Skeletal muscle tissue (tissue), 4 donors: ENCODE measurements around the gene RPF1. TPM values are rescaled to one million over a fixed set of nuclear protein-coding genes. Genes with fewer than 3 reads are reported as not detected.

Experiments
- H3K27ac ChIP-seq: one replicate; pipeline ENCODE4 v1.7.0; 2013; ENCODE audit warnings: mild to moderate bottlenecking, low read depth, low read length, inconsistent platforms
- H3K27me3 ChIP-seq, 3 donors: one replicate each; pipeline ENCODE4 v1.7.0; 2013; ENCODE audit warnings: low read length in 3 of 3; ENCODE audit not compliant: control insufficient read depth in 3 of 3, insufficient read depth in 3 of 3
- H3K36me3 ChIP-seq, 3 donors: one replicate each; pipeline ENCODE4 v1.7.0; 2013; ENCODE audit warnings: low read length in 3 of 3; ENCODE audit not compliant: control insufficient read depth in 3 of 3, insufficient read depth in 3 of 3
- H3K4me1 ChIP-seq, 3 donors: one replicate each; pipeline ENCODE4 v1.7.0; 2013; ENCODE audit warnings: low read length in 3 of 3, mild to moderate bottlenecking in 3 of 3; ENCODE audit not compliant: control insufficient read depth in 3 of 3, insufficient read depth in 3 of 3
- H3K4me3 ChIP-seq, 3 donors: one replicate each; pipeline ENCODE4 v1.7.0; 2013; ENCODE audit warnings: low read length in 3 of 3
- H3K9ac ChIP-seq, 3 donors: one replicate each; pipeline ENCODE4 v1.7.0; 2013; ENCODE audit warnings: low read length in 3 of 3, mild to moderate bottlenecking in 3 of 3, moderate library complexity in 2 of 3, low read depth in 1 of 3
- H3K9me3 ChIP-seq, 3 donors: one replicate each; pipeline ENCODE4 v1.7.0; 2013; ENCODE audit warnings: low read length in 3 of 3; ENCODE audit not compliant: control insufficient read depth in 3 of 3
- total RNA-seq: library from RNA; depleted of rRNA; stranded (reverse); fragments of >200 nt; gene quantifications from one replicate; pipeline ENCODE4 v1.2.3, GENCODE V29; 2014
- donor health status: Osteomylitis.

RPF1 gene
- total RNA-seq, 1 donor from 2014 or later, result 20.9 TPM

DNA sequence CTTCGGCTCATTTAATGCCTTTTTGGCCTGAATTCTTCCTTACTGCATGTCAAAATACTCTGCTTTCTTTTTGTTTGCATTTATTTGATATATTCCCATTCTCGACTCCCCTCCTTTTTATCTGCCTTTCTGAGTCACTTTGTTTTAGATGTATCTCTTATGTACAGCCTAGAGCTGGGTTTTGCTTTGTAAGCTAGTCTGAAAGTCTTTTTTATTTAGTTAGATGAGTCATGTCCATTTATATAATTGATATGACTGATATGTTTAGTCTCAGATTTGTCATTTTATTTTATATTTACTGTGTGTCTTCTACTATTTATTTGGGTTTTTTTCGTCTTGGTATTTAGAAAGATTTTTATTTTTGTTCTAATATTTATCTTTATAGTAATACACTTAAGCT, 60.9 kb downstream of the RPF1 start:
- no peak overlapping the region for H3K27ac ChIP-seq
- no peak overlapping the region for H3K4me3 ChIP-seq
- no peak overlapping the region for H3K9ac ChIP-seq
- peaks cover 0 to 2% (median 0%) of the 10 kb centered on the region in 3 donors for H3K36me3 ChIP-seq
- no peaks in the 10 kb centered on the region for H3K27me3 ChIP-seq
- no peaks in the 10 kb centered on the region for H3K4me1 ChIP-seq
- no peaks in the 10 kb centered on the region for H3K9me3 ChIP-seq

GRCh38 chr1:84540759-84541158, 61.7 kb downstream of the RPF1 start:
- Histone ChIP-seq H3K4me1 (no peaks in the 10 kb centered on the region), H3K4me3 (no peak overlapping the region), H3K9me3 (no peaks in the 10 kb centered on the region), H3K36me3 (peaks cover 0 to 2% (median 0%) of the 10 kb centered on the region in 3 donors), H3K9ac (no peak overlapping the region), H3K27me3 (no peaks in the 10 kb centered on the region), H3K27ac (no peak overlapping the region)

DNA sequence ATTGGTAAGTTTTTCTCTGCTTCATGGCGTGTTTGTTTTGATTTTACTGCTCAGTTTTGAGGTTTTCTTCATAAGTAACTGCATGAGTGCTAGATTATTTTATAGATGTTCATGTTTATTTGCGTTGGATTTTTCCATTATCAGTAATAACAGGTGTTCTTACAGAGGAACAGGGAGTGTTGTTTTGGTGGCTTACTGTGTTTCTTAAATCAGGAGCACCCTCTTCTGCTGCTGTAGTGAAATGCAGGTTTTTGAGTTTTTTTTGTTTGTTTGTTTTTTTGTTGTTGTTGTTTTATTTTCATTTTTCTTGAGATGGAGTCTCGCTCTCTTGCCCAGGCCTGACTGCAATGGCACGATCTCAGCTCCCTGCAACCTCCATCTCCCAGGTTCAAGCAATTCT, 62.6 kb downstream of the RPF1 start:
- H3K27me3 ChIP-seq, result no peaks in the 10 kb centered on the region
- no peak overlapping the region for H3K27ac ChIP-seq
- no peak overlapping the region for H3K4me3 ChIP-seq
- H3K9me3 ChIP-seq, result no peaks in the 10 kb centered on the region
- no peak overlapping the region for H3K9ac ChIP-seq
- no peaks in the 10 kb centered on the region for H3K4me1 ChIP-seq
- H3K36me3 ChIP-seq, result peaks cover 0 to 2% (median 0%) of the 10 kb centered on the region in 3 donors

Other genes starting within 250 kb of the RPF1 start
- 13.0 TPM for gene SAMD13, start 177.6 kb upstream of the RPF1 start, total RNA-seq
- gene DNASE2B, start 80.8 kb upstream of the RPF1 start, total RNA-seq, result not detected
- gene SPATA1, start 27.1 kb downstream of the RPF1 start, total RNA-seq, result 1.0 TPM
- gene GNG5, start 27.3 kb downstream of the RPF1 start, total RNA-seq, result 20.9 TPM
- 2.6 TPM for gene CTBS, start 95.2 kb downstream of the RPF1 start, total RNA-seq
- 7.8 TPM for gene SSX2IP, start 211.2 kb downstream of the RPF1 start, total RNA-seq